ENCODE data around the gene APOA1.
"Not testable (repeated sequence)": the region's sequence is repeated elsewhere in the genome, so short reads cannot be mapped to it uniquely, and the experiment has no call there.

APOA1 gene

GRCh38 chr11:116835042-116835772, 2.2 kb downstream of the APOA1 start:
- no peak for DNase-seq (ENCODE audit: insufficient read length, low spot score)
- FAIRE-seq: no peak

GRCh38 chr11:116834535-116835041, 2.8 kb downstream of the APOA1 start:
- DNase-seq (ENCODE audit: insufficient read length, low spot score); FAIRE-seq: not testable (repeated sequence)

GRCh38 chr11:116833816-116834534, 3.4 kb downstream of the APOA1 start:
- no peak for FAIRE-seq
- no peak for DNase-seq (ENCODE audit: insufficient read length, low spot score)

GRCh38 chr11:116833491-116833815, 4.0 kb downstream of the APOA1 start:
- FAIRE-seq (no peak), DNase-seq (ENCODE audit: insufficient read length, low spot score) (no peak)

- DNase-seq (ENCODE audit: insufficient read length, low spot score) (no peak), FAIRE-seq (no peak)
Observed at GRCh38 chr11:116832350-116833290, 4.8 kb downstream of the APOA1 start.

GRCh38 chr11:116831790-116832349, 5.6 kb downstream of the APOA1 start:
- FAIRE-seq (no peak), DNase-seq (ENCODE audit: insufficient read length, low spot score) (no peak)

GRCh38 chr11:116830184-116830912, 7.1 kb downstream of the APOA1 start:
- FAIRE-seq: no peak
- no peak for DNase-seq (ENCODE audit: insufficient read length, low spot score)

GRCh38 chr11:116829525-116830183, 7.8 kb downstream of the APOA1 start, which contains the start of gene APOC3:
Gene APOC3, plus strand, starts transcription at chr11:116829907. Its CDS starts 676 bp downstream, at chr11:116830583.
- FAIRE-seq: no peak
- no peak for DNase-seq (ENCODE audit: insufficient read length, low spot score)

- no peak for DNase-seq (ENCODE audit: insufficient read length, low spot score)
- no peak for FAIRE-seq
Observed at GRCh38 chr11:116828632-116829524, 8.5 kb downstream of the APOA1 start.

GRCh38 chr11:116827461-116827860, 10.0 kb downstream of the APOA1 start:
- DNase-seq (ENCODE audit: insufficient read length, low spot score): no peak
- FAIRE-seq: no peak

GRCh38 chr11:116826751-116827431, 10.5 kb downstream of the APOA1 start:
- no peak for DNase-seq (ENCODE audit: insufficient read length, low spot score)
- no peak for FAIRE-seq

GRCh38 chr11:116825854-116826750, 11.3 kb downstream of the APOA1 start:
- DNase-seq (ENCODE audit: insufficient read length, low spot score): no peak
- peak; percentile 72 for FAIRE-seq

- FAIRE-seq: no peak
Observed at GRCh38 chr11:116825434-116825833, 12.0 kb downstream of the APOA1 start.

GRCh38 chr11:116823031-116823843, 14.2 kb downstream of the APOA1 start, which contains the start of gene APOA4:
Gene APOA4, minus strand, starts transcription at chr11:116823304. Its CDS starts 113 bp downstream, at chr11:116823191.
- DNase-seq (ENCODE audit: insufficient read length, low spot score): no peak
- FAIRE-seq: no peak

More at GRCh38 chr11:116825434-116825833, 12.0 kb downstream of the APOA1 start:
- no peak for DNase-seq (ENCODE audit: insufficient read length, low spot score)

- no peak for DNase-seq (ENCODE audit: insufficient read length, low spot score)
- no peak for FAIRE-seq
Observed at GRCh38 chr11:116822575-116822974, 14.8 kb downstream of the APOA1 start.
